K562 (cell line): ENCODE data around the gene PHF19. TPM values are rescaled to one million over a fixed set of nuclear protein-coding genes. Genes with fewer than 3 reads are reported as not detected.

ENCODE experiments used
- ELF1 ChIP-seq: fragments of 200-800 bp; sonication (Bioruptor generic); IDR thresholded peaks from 2 replicates; pipeline ENCODE4 v1.6.1; 2016; ENCODE audit warnings: missing genetic modification characterization, missing compliant biosample characterization
- POLR2AphosphoS2 ChIP-seq: IDR thresholded peaks from 2 replicates; pipeline ENCODE4 v1.6.1; 2012; ENCODE audit warnings: low read length, improper control_type of control experiment
- POLR2H ChIP-seq: IDR thresholded peaks from 2 replicates; pipeline ENCODE4 v1.6.1; 2016; ENCODE audit warnings: missing genetic modification characterization, low read depth, mild to moderate bottlenecking, control low read depth, missing compliant biosample characterization, moderate library complexity
- RNF2 ChIP-seq: sonication (generic); IDR thresholded peaks from 2 replicates; pipeline ENCODE4 v1.6.1; 2016
- STAT6 ChIP-seq: sonication (generic); formaldehyde crosslinking; IDR thresholded peaks from 2 replicates; pipeline ENCODE4 v1.8.1; 2023; ENCODE audit warnings: mild to moderate bottlenecking, missing genetic modification reagents
- TCF3 ChIP-seq: sonication (generic); formaldehyde crosslinking; IDR thresholded peaks from 2 replicates; pipeline ENCODE4 v1.4.0; 2020; ENCODE audit warnings: mild to moderate bottlenecking, missing genetic modification reagents
- XRCC3 ChIP-seq: fragments of 450-650 bp; IDR thresholded peaks from 2 replicates; pipeline ENCODE4 v1.6.1; 2017; ENCODE audit warnings: mild to moderate bottlenecking, moderate library complexity
- ZFP30 ChIP-seq: fragments of 250-450 bp; sonication (Bioruptor Pico); IDR thresholded peaks from 2 replicates; pipeline ENCODE4 v1.8.0; 2022; ENCODE audit warnings: moderate library complexity, mild to moderate bottlenecking, inconsistent platforms, borderline replicate concordance
- ZFPM2 ChIP-seq: fragments of 250-450 bp; sonication (Bioruptor Pico); IDR thresholded peaks from 2 replicates; pipeline ENCODE4 v1.5.1; 2022; ENCODE audit warnings: mild to moderate bottlenecking
- ZNF253 ChIP-seq: fragments of 250-450 bp; sonication (Bioruptor Pico); conservative IDR thresholded peaks from 2 replicates; pipeline ENCODE4 v1.6.1; 2021; ENCODE audit warnings: mild to moderate bottlenecking
- ZNF436 ChIP-seq: fragments of 250-450, 450-650 bp; sonication (Bioruptor Pico); formaldehyde crosslinking; IDR thresholded peaks from 2 replicates; pipeline ENCODE4 v1.7.0; 2020; ENCODE audit warnings: mild to moderate bottlenecking
- ZNF766 ChIP-seq: fragments of 200-800 bp; sonication (Bioruptor generic); conservative IDR thresholded peaks from 2 replicates; pipeline ENCODE4 v1.6.1; 2016; ENCODE audit warnings: missing genetic modification characterization, missing compliant biosample characterization
- ZSCAN32 ChIP-seq: fragments of 450-650 bp; formaldehyde crosslinking; IDR thresholded peaks from 2 replicates; pipeline ENCODE4 v1.4.0; 2020; ENCODE audit warnings: mild to moderate bottlenecking, moderate library complexity
- ZZZ3 ChIP-seq: fragments of 450-650 bp; IDR thresholded peaks from 2 replicates; pipeline ENCODE4 v1.6.1; 2016; ENCODE audit warnings: antibody characterized with exemption, mild to moderate bottlenecking, moderate library complexity
- polyA plus RNA-seq, 8 experiments: library from polyadenylated mRNA; depleted of rRNA in 4 of 8; stranded (reverse) in 5 of 8; unstranded in 3 of 8; fragments of >200 nt; fragmentation: Nextera tagmentation in 2 of 8; fragmentation: Illumina TruSeq in 1 of 8; extraction: Ambion mirVana in 2 of 8; extraction: Trizol in 1 of 8; gene quantifications; 2 replicates each; pipeline versions ENCODE4 v1.2.1 to v1.2.3, GENCODE V29; 2011 to 2014; ENCODE audit warnings: inconsistent platforms in 1 of 8, missing spikeins in 1 of 8
- total RNA-seq, 7 experiments: library from RNA; depleted of rRNA in 6 of 7; stranded (reverse); fragments of >200 nt in 6 of 7; fragmentation: Illumina TruSeq in 2 of 7; extraction: Trizol in 2 of 7; gene quantifications; 2 replicates each; pipeline versions ENCODE4 v1.2.1 to v1.2.3, GENCODE V29; 2011 to 2021; ENCODE audit warnings: low replicate concordance in 1 of 7
- TF ChIP-seq, protein P1 (sequence below): fragments of 450-650 bp; formaldehyde crosslinking; IDR thresholded peaks from 2 replicates; pipeline ENCODE4 v1.4.0; 2022; ENCODE audit warnings: mild to moderate bottlenecking, moderate library complexity
- TF ChIP-seq, protein P2 (sequence below): fragments of 450-650 bp; formaldehyde crosslinking; IDR thresholded peaks from 2 replicates; pipeline ENCODE4 v1.4.0; 2020; ENCODE audit warnings: mild to moderate bottlenecking, moderate library complexity
- TF ChIP-seq, protein P3 (sequence below): fragments of 450-650 bp; formaldehyde crosslinking; conservative IDR thresholded peaks from 2 replicates; pipeline ENCODE4 v1.4.0; 2022; ENCODE audit warnings: mild to moderate bottlenecking, missing genetic modification characterization
- TF ChIP-seq, protein P4 (sequence below): sonication (generic); formaldehyde crosslinking; IDR thresholded peaks from 2 replicates; pipeline ENCODE4 v1.9.0; 2022; ENCODE audit warnings: mild to moderate bottlenecking, missing genetic modification reagents
- TF ChIP-seq, protein P5 (sequence below): fragments of 200-800 bp; sonication (Bioruptor generic); IDR thresholded peaks from 2 replicates; pipeline ENCODE4 v1.6.1; 2017; ENCODE audit warnings: missing genetic modification characterization, missing compliant biosample characterization

PHF19 gene
- total and polyA plus RNA-seq, 9 of the 15 experiments (the other 6 are each of a cell fraction or from before 2014, with no cell fraction given): 95.8 to 403 (median 255) TPM

DNA sequence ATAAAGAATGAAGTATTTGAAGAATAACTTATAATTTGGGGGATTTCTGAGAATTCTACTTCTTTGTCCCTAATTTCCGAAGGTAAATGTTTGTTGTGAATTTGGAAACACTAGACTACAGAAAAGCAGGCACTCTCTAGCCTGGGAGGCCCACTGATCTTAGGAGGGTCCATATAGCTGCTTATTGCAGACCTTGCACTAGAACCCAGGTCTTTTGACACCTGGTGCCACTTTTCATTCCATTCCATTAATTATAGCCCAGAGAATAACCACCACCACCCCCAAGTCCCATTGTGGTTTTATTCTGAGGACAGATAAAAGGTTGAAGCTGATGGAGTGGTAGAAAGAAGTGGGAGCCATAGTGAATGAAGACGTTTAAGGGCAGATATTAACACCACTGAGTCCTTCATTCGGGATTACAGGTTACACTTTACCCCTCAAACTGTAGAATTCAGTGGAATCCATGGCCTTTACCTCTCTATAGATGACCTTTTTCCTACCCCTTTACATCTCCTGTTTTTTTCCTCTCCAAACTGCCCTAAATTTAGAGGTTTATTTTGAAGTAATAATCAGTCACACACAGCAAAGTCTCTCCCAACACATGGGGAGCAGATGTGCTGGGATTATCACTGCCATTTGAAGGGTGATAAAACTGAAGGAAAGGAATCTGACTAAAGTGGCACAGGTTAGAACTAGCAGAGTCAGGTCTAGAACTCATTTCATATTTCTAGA lies 22.2 kb downstream of the PHF19 start (continued):
- TF ChIP-seq, protein P1, sequence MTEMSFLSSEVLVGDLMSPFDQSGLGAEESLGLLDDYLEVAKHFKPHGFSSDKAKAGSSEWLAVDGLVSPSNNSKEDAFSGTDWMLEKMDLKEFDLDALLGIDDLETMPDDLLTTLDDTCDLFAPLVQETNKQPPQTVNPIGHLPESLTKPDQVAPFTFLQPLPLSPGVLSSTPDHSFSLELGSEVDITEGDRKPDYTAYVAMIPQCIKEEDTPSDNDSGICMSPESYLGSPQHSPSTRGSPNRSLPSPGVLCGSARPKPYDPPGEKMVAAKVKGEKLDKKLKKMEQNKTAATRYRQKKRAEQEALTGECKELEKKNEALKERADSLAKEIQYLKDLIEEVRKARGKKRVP (CRISPR knock-in tag): peak; percentile 41; the same call in 1 of the 2 replicates
- 0 out of 2 replicates have a peak, but pooled peaks have one; percentile 6 for TF ChIP-seq ZNF436 (CRISPR knock-in tag)
- peak; percentile 85 for TF ChIP-seq ZNF766
- 0 out of 2 replicates have a peak, but pooled peaks have one; percentile 70 for TF ChIP-seq ZFPM2 (CRISPR knock-in tag)
- no peak for TF ChIP-seq TCF3 (CRISPR knock-in tag)
- TF ChIP-seq ZSCAN32 (CRISPR knock-in tag): 0 out of 2 replicates have a peak, but pooled peaks have one; percentile 5
- no peak for TF ChIP-seq ZNF253 (CRISPR knock-in tag)
- 0 out of 2 replicates have a peak, but pooled peaks have one; percentile 2 for TF ChIP-seq POLR2H (tag)
- TF ChIP-seq RNF2: no peak
- TF ChIP-seq, protein P2, sequence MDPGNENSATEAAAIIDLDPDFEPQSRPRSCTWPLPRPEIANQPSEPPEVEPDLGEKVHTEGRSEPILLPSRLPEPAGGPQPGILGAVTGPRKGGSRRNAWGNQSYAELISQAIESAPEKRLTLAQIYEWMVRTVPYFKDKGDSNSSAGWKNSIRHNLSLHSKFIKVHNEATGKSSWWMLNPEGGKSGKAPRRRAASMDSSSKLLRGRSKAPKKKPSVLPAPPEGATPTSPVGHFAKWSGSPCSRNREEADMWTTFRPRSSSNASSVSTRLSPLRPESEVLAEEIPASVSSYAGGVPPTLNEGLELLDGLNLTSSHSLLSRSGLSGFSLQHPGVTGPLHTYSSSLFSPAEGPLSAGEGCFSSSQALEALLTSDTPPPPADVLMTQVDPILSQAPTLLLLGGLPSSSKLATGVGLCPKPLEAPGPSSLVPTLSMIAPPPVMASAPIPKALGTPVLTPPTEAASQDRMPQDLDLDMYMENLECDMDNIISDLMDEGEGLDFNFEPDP (CRISPR knock-in tag): 0 out of 2 replicates have a peak, but pooled peaks have one; percentile 55
- TF ChIP-seq, protein P3, sequence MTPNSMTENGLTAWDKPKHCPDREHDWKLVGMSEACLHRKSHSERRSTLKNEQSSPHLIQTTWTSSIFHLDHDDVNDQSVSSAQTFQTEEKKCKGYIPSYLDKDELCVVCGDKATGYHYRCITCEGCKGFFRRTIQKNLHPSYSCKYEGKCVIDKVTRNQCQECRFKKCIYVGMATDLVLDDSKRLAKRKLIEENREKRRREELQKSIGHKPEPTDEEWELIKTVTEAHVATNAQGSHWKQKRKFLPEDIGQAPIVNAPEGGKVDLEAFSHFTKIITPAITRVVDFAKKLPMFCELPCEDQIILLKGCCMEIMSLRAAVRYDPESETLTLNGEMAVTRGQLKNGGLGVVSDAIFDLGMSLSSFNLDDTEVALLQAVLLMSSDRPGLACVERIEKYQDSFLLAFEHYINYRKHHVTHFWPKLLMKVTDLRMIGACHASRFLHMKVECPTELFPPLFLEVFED (CRISPR knock-in tag): peak; percentile 86; the same call in 1 of the 2 replicates
- peak; percentile 48 for TF ChIP-seq POLR2AphosphoS2
- no peak for TF ChIP-seq XRCC3
- TF ChIP-seq STAT6 (CRISPR knock-in tag): no peak
- TF ChIP-seq ELF1: no peak
- TF ChIP-seq, protein P4, sequence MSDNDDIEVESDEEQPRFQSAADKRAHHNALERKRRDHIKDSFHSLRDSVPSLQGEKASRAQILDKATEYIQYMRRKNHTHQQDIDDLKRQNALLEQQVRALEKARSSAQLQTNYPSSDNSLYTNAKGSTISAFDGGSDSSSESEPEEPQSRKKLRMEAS (CRISPR knock-in tag): no peak
- TF ChIP-seq ZZZ3: no peak
- TF ChIP-seq ZFP30 (CRISPR knock-in tag): no peak
- TF ChIP-seq, protein P5, sequence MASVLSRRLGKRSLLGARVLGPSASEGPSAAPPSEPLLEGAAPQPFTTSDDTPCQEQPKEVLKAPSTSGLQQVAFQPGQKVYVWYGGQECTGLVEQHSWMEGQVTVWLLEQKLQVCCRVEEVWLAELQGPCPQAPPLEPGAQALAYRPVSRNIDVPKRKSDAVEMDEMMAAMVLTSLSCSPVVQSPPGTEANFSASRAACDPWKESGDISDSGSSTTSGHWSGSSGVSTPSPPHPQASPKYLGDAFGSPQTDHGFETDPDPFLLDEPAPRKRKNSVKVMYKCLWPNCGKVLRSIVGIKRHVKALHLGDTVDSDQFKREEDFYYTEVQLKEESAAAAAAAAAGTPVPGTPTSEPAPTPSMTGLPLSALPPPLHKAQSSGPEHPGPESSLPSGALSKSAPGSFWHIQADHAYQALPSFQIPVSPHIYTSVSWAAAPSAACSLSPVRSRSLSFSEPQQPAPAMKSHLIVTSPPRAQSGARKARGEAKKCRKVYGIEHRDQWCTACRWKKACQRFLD: no peak
